ENCODE data around the gene NEBL.

GRCh38 chr10:20927456-20927855 is 30.3 kb upstream of the NEBL start:
- TF ChIP-seq CTCF (conservative IDR thresholded peaks at IDR 0.05) (no peak), ZFX (IDR thresholded peaks at IDR 0.05) (no peak)
